22Rv1 (cell line): ENCODE measurements around the gene ANO3.

Source experiments
- ZFX ChIP-seq: fragments of 450-650 bp; IDR thresholded peaks from 2 replicates; pipeline ENCODE4 v1.6.1; 2017; ENCODE audit warnings: antibody characterized with exemption, borderline replicate concordance
- TF ChIP-seq, protein P1 (sequence below): fragments of 450-650 bp; IDR thresholded peaks from 2 replicates; pipeline ENCODE4 v1.5.1; 2017; ENCODE audit warnings: mild to moderate bottlenecking

- TF ChIP-seq, protein P1, sequence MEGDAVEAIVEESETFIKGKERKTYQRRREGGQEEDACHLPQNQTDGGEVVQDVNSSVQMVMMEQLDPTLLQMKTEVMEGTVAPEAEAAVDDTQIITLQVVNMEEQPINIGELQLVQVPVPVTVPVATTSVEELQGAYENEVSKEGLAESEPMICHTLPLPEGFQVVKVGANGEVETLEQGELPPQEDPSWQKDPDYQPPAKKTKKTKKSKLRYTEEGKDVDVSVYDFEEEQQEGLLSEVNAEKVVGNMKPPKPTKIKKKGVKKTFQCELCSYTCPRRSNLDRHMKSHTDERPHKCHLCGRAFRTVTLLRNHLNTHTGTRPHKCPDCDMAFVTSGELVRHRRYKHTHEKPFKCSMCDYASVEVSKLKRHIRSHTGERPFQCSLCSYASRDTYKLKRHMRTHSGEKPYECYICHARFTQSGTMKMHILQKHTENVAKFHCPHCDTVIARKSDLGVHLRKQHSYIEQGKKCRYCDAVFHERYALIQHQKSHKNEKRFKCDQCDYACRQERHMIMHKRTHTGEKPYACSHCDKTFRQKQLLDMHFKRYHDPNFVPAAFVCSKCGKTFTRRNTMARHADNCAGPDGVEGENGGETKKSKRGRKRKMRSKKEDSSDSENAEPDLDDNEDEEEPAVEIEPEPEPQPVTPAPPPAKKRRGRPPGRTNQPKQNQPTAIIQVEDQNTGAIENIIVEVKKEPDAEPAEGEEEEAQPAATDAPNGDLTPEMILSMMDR = no peak
- TF ChIP-seq ZFX = no peak
Measured at GRCh38 chr11:26622181-26622580, 290.3 kb downstream of the ANO3 start.
